Upper lobe of right lung (tissue), 1 donor: ENCODE results near the gene LCAT. TPM values are rescaled to one million over a fixed set of nuclear protein-coding genes. Genes with fewer than 3 reads are reported as not detected.
A peak's percentile ranks its signal among the peaks of the same experiment; 100 is the strongest.

Experiments used
- ATAC-seq: fragments of 200-7000 bp; cut with Tn5 transposase; one replicate; pipeline ENCODE4 v1.9.1; 2020; ENCODE audit warnings: mild to moderate bottlenecking, moderate library complexity
- DNase-seq: peaks from one replicate; pipeline ENCODE4 v3.0.0-alpha.2; 2020
- H3K27ac ChIP-seq: fragments of 200-600 bp; one replicate; pipeline ENCODE4 v1.8.0; 2022
- H3K27me3 ChIP-seq: fragments of 200-600 bp; one replicate; pipeline ENCODE4 v1.8.0; 2022; ENCODE audit warnings: mild to moderate bottlenecking
- H3K36me3 ChIP-seq: fragments of 200-600 bp; one replicate; pipeline ENCODE4 v1.8.0; 2022
- H3K4me1 ChIP-seq: fragments of 200-600 bp; one replicate; pipeline ENCODE4 v1.8.0; 2022
- H3K4me3 ChIP-seq: fragments of 200-600 bp; one replicate; pipeline ENCODE4 v1.8.0; 2022; ENCODE audit warnings: mild to moderate bottlenecking
- H3K9me3 ChIP-seq: fragments of 200-600 bp; one replicate; pipeline ENCODE4 v1.8.0; 2022
- CTCF ChIP-seq: fragments of 200-600 bp; IDR thresholded peaks from one replicate; pipeline ENCODE4 v1.8.0; 2022; ENCODE audit warnings: antibody characterized with exemption
- intact Hi-C: fragments of 100-400 bp; cut with DNase I; formaldehyde crosslinking; loops from one replicate; pipeline ENCODE4 v1.11.0; 2022
- long read RNA-seq: library from polyadenylated mRNA; unstranded; transcript quantifications from one replicate; pipeline ENCODE4 v2.0.0, GENCODE V29; 2021
- total RNA-seq: library from RNA; stranded (reverse); fragmentation: NEBNext Ultra II Directional; extraction: Animal tissue kit (Norgen Biotek cat#: 25700); gene quantifications from one replicate; pipeline ENCODE4 v1.2.1, GENCODE V29; 2021
- donor health status: DM: no; HTN: yes; CAD: no; lungs with severe emphysema.

Gene LCAT
- 40.2 TPM for total RNA-seq
- long read RNA-seq, transcript LCAT-204 (5 exons, 1,240 nt): major isoform, 37 of 62 reads
- long read RNA-seq, partial matches to known transcripts: 8 of 62 reads
- long read RNA-seq, other reads (novel, unspliced or antisense): 17 of 62 reads

- Histone ChIP-seq H3K4me1 (peaks cover 9% of the 10 kb centered on the region), H3K9me3 (no peaks in the 10 kb centered on the region), H3K27ac (peak within 1 kb of the TSS; percentile 51), H3K4me3 (no peak within 1 kb of the TSS), H3K27me3 (no peaks in the 10 kb centered on the region), H3K36me3 (peaks cover 70% of the 10 kb centered on the region)
- DNase-seq: no peak
- intact Hi-C loops: no loop called here
- peak; percentile 15 for ATAC-seq
- no peak for TF ChIP-seq CTCF
These were observed at the start of gene LCAT for GRCh38 chr16:67943619-67944504. LCAT (minus strand) TSS chr16:67944120; CDS start chr16:67944101, 19 bp downstream.

- ATAC-seq (peak; percentile 96), DNase-seq (peak; percentile 93)
- Histone ChIP-seq H3K4me1 (peaks cover 11% of the 10 kb centered on the region), H3K27me3 (no peaks in the 10 kb centered on the region), H3K9me3 (no peaks in the 10 kb centered on the region), H3K36me3 (no peaks in the 10 kb centered on the region), H3K27ac (peak overlapping the region; percentile 90), H3K4me3 (peak overlapping the region; percentile 45)
- intact Hi-C loops: loop anchor here (5.0 kb wide), 1 partner anchor 49 kb away; no protein-coding TSS in a partner anchor
- TF ChIP-seq CTCF: peak; percentile 99
These were observed 49.5 kb upstream of the LCAT start for GRCh38 chr16:67993207-67994039.

GRCh38 chr16:67992661-67993206 lies 48.8 kb upstream of the LCAT start:
- H3K27ac ChIP-seq: no peak overlapping the region
- intact Hi-C loops: loop anchor here (5.0 kb wide), 1 partner anchor 50 kb away; no protein-coding TSS in a partner anchor
- H3K36me3 ChIP-seq: no peaks in the 10 kb centered on the region
- no peaks in the 10 kb centered on the region for H3K27me3 ChIP-seq
- no peak for ATAC-seq
- peak overlapping the region; percentile 45 for H3K4me3 ChIP-seq
- TF ChIP-seq CTCF: no peak
- peaks cover 11% of the 10 kb centered on the region for H3K4me1 ChIP-seq
- DNase-seq: no peak
- no peaks in the 10 kb centered on the region for H3K9me3 ChIP-seq

- no peak overlapping the region for H3K27ac ChIP-seq
- TF ChIP-seq CTCF: no peak
- intact Hi-C loops: loop anchor here (5.0 kb wide), 1 partner anchor 52 kb away; no protein-coding TSS in a partner anchor
- DNase-seq (no peak), ATAC-seq (no peak)
- H3K9me3 ChIP-seq: no peaks in the 10 kb centered on the region
- no peak overlapping the region for H3K4me3 ChIP-seq
- peaks cover 15% of the 10 kb centered on the region for H3K4me1 ChIP-seq
- no peaks in the 10 kb centered on the region for H3K27me3 ChIP-seq
- no peaks in the 10 kb centered on the region for H3K36me3 ChIP-seq
These were observed 46.1 kb upstream of the LCAT start for GRCh38 chr16:67990018-67990386.

- intact Hi-C loops: loop anchor here (5.0 kb wide), 1 partner anchor 53 kb away; no protein-coding TSS in a partner anchor
- H3K36me3 ChIP-seq: no peaks in the 10 kb centered on the region
- ATAC-seq (no peak), DNase-seq (no peak)
- no peak overlapping the region for H3K27ac ChIP-seq
- H3K9me3 ChIP-seq: no peaks in the 10 kb centered on the region
- H3K4me3 ChIP-seq: no peak overlapping the region
- H3K27me3 ChIP-seq: no peaks in the 10 kb centered on the region
- peaks cover 20% of the 10 kb centered on the region for H3K4me1 ChIP-seq
- no peak for TF ChIP-seq CTCF
These were observed 45.5 kb upstream of the LCAT start for GRCh38 chr16:67989322-67990017.
